ENCODE measurements around the gene PROZ.

The PROZ gene

GRCh38 chr13:113145496-113145895 is 13.0 kb upstream of the PROZ start:
- no peak overlapping the region for H3K9ac ChIP-seq (ENCODE audit: low read depth, low read length)
- H3K27ac ChIP-seq (ENCODE audit: low read depth, low read length) = no peak overlapping the region
- no peaks in the 10 kb centered on the region for H3K27me3 ChIP-seq (ENCODE audit: control insufficient read depth, insufficient read depth, low read length)
- H3K36me3 ChIP-seq (ENCODE audit: control insufficient read depth, insufficient read depth, low read length) = no peaks in the 10 kb centered on the region
- no peaks in the 10 kb centered on the region for H3K4me1 ChIP-seq (ENCODE audit: control insufficient read depth, insufficient read depth, low read length)
- H3K9me3 ChIP-seq (ENCODE audit: control insufficient read depth, insufficient read depth, low read length) = no peaks in the 10 kb centered on the region
- H3K4me3 ChIP-seq (ENCODE audit: low read depth, low read length) = no peak overlapping the region

GRCh38 chr13:113145911-113146598 is 12.4 kb upstream of the PROZ start:
- H3K27me3 ChIP-seq (ENCODE audit: control insufficient read depth, insufficient read depth, low read length) = no peaks in the 10 kb centered on the region
- no peaks in the 10 kb centered on the region for H3K9me3 ChIP-seq (ENCODE audit: control insufficient read depth, insufficient read depth, low read length)
- H3K4me1 ChIP-seq (ENCODE audit: control insufficient read depth, insufficient read depth, low read length) = no peaks in the 10 kb centered on the region
- H3K27ac ChIP-seq (ENCODE audit: low read depth, low read length) = no peak overlapping the region
- no peak overlapping the region for H3K4me3 ChIP-seq (ENCODE audit: low read depth, low read length)
- no peak overlapping the region for H3K9ac ChIP-seq (ENCODE audit: low read depth, low read length)
- no peaks in the 10 kb centered on the region for H3K36me3 ChIP-seq (ENCODE audit: control insufficient read depth, insufficient read depth, low read length)

- Histone ChIP-seq H3K9ac (ENCODE audit: low read depth, low read length) (no peak overlapping the region), H3K9me3 (ENCODE audit: control insufficient read depth, insufficient read depth, low read length) (no peaks in the 10 kb centered on the region), H3K27ac (ENCODE audit: low read depth, low read length) (no peak overlapping the region), H3K4me1 (ENCODE audit: control insufficient read depth, insufficient read depth, low read length) (no peaks in the 10 kb centered on the region), H3K27me3 (ENCODE audit: control insufficient read depth, insufficient read depth, low read length) (peaks cover 1% of the 10 kb centered on the region), H3K36me3 (ENCODE audit: control insufficient read depth, insufficient read depth, low read length) (no peaks in the 10 kb centered on the region), H3K4me3 (ENCODE audit: low read depth, low read length) (no peak overlapping the region)
Observed at GRCh38 chr13:113146750-113147149, 11.7 kb upstream of the PROZ start.

- no peaks in the 10 kb centered on the region for H3K9me3 ChIP-seq (ENCODE audit: control insufficient read depth, insufficient read depth, low read length)
- H3K27me3 ChIP-seq (ENCODE audit: control insufficient read depth, insufficient read depth, low read length) = peaks cover 6% of the 10 kb centered on the region
- H3K36me3 ChIP-seq (ENCODE audit: control insufficient read depth, insufficient read depth, low read length) = no peaks in the 10 kb centered on the region
- H3K4me1 ChIP-seq (ENCODE audit: control insufficient read depth, insufficient read depth, low read length) = peaks cover 3% of the 10 kb centered on the region; the same call in 1 of the 2 replicates
- no peak overlapping the region for H3K4me3 ChIP-seq (ENCODE audit: low read depth, low read length)
- H3K27ac ChIP-seq (ENCODE audit: low read depth, low read length) = no peak overlapping the region
- H3K9ac ChIP-seq (ENCODE audit: low read depth, low read length) = no peak overlapping the region
Observed at GRCh38 chr13:113147206-113147605, 11.2 kb upstream of the PROZ start.

- Histone ChIP-seq H3K36me3 (ENCODE audit: control insufficient read depth, insufficient read depth, low read length) (no peaks in the 10 kb centered on the region), H3K4me1 (ENCODE audit: control insufficient read depth, insufficient read depth, low read length) (peaks cover 9% of the 10 kb centered on the region), H3K27ac (ENCODE audit: low read depth, low read length) (no peak overlapping the region), H3K4me3 (ENCODE audit: low read depth, low read length) (no peak overlapping the region), H3K9ac (ENCODE audit: low read depth, low read length) (no peak overlapping the region), H3K9me3 (ENCODE audit: control insufficient read depth, insufficient read depth, low read length) (no peaks in the 10 kb centered on the region), H3K27me3 (ENCODE audit: control insufficient read depth, insufficient read depth, low read length) (peaks cover 18% of the 10 kb centered on the region)
Observed at GRCh38 chr13:113148407-113148806, 10.0 kb upstream of the PROZ start.

- H3K9me3 ChIP-seq (ENCODE audit: control insufficient read depth, insufficient read depth, low read length) = no peaks in the 10 kb centered on the region
- H3K27ac ChIP-seq (ENCODE audit: low read depth, low read length) = no peak overlapping the region
- H3K4me3 ChIP-seq (ENCODE audit: low read depth, low read length) = no peak overlapping the region
- H3K27me3 ChIP-seq (ENCODE audit: control insufficient read depth, insufficient read depth, low read length) = peaks cover 20% of the 10 kb centered on the region
- no peaks in the 10 kb centered on the region for H3K36me3 ChIP-seq (ENCODE audit: control insufficient read depth, insufficient read depth, low read length)
- peaks cover 12% of the 10 kb centered on the region for H3K4me1 ChIP-seq (ENCODE audit: control insufficient read depth, insufficient read depth, low read length)
- no peak overlapping the region for H3K9ac ChIP-seq (ENCODE audit: low read depth, low read length)
Observed at GRCh38 chr13:113148940-113149503, 9.4 kb upstream of the PROZ start.

GRCh38 chr13:113149711-113150549 is 8.5 kb upstream of the PROZ start:
- peaks cover 17% of the 10 kb centered on the region for H3K4me1 ChIP-seq (ENCODE audit: control insufficient read depth, insufficient read depth, low read length)
- no peak overlapping the region for H3K27ac ChIP-seq (ENCODE audit: low read depth, low read length)
- H3K27me3 ChIP-seq (ENCODE audit: control insufficient read depth, insufficient read depth, low read length) = peaks cover 20% of the 10 kb centered on the region
- H3K36me3 ChIP-seq (ENCODE audit: control insufficient read depth, insufficient read depth, low read length) = no peaks in the 10 kb centered on the region
- no peak overlapping the region for H3K9ac ChIP-seq (ENCODE audit: low read depth, low read length)
- H3K9me3 ChIP-seq (ENCODE audit: control insufficient read depth, insufficient read depth, low read length) = no peaks in the 10 kb centered on the region
- no peak overlapping the region for H3K4me3 ChIP-seq (ENCODE audit: low read depth, low read length)

- no peak overlapping the region for H3K4me3 ChIP-seq (ENCODE audit: low read depth, low read length)
- H3K4me1 ChIP-seq (ENCODE audit: control insufficient read depth, insufficient read depth, low read length) = peaks cover 17% of the 10 kb centered on the region
- H3K9me3 ChIP-seq (ENCODE audit: control insufficient read depth, insufficient read depth, low read length) = no peaks in the 10 kb centered on the region
- peaks cover 20% of the 10 kb centered on the region for H3K27me3 ChIP-seq (ENCODE audit: control insufficient read depth, insufficient read depth, low read length)
- no peak overlapping the region for H3K9ac ChIP-seq (ENCODE audit: low read depth, low read length)
- no peaks in the 10 kb centered on the region for H3K36me3 ChIP-seq (ENCODE audit: control insufficient read depth, insufficient read depth, low read length)
- H3K27ac ChIP-seq (ENCODE audit: low read depth, low read length) = no peak overlapping the region
Observed at GRCh38 chr13:113150550-113151365, 7.7 kb upstream of the PROZ start.

- H3K27me3 ChIP-seq (ENCODE audit: control insufficient read depth, insufficient read depth, low read length) = peaks cover 20% of the 10 kb centered on the region
- H3K9ac ChIP-seq (ENCODE audit: low read depth, low read length) = no peak overlapping the region
- H3K4me1 ChIP-seq (ENCODE audit: control insufficient read depth, insufficient read depth, low read length) = peaks cover 17% of the 10 kb centered on the region
- no peaks in the 10 kb centered on the region for H3K36me3 ChIP-seq (ENCODE audit: control insufficient read depth, insufficient read depth, low read length)
- H3K4me3 ChIP-seq (ENCODE audit: low read depth, low read length) = no peak overlapping the region
- no peaks in the 10 kb centered on the region for H3K9me3 ChIP-seq (ENCODE audit: control insufficient read depth, insufficient read depth, low read length)
- H3K27ac ChIP-seq (ENCODE audit: low read depth, low read length) = no peak overlapping the region
Observed at GRCh38 chr13:113151745-113152690, 6.4 kb upstream of the PROZ start.

- Histone ChIP-seq H3K4me1 (ENCODE audit: control insufficient read depth, insufficient read depth, low read length) (peaks cover 17% of the 10 kb centered on the region), H3K36me3 (ENCODE audit: control insufficient read depth, insufficient read depth, low read length) (no peaks in the 10 kb centered on the region), H3K9me3 (ENCODE audit: control insufficient read depth, insufficient read depth, low read length) (no peaks in the 10 kb centered on the region), H3K27ac (ENCODE audit: low read depth, low read length) (no peak overlapping the region), H3K9ac (ENCODE audit: low read depth, low read length) (no peak overlapping the region), H3K27me3 (ENCODE audit: control insufficient read depth, insufficient read depth, low read length) (peaks cover 20% of the 10 kb centered on the region), H3K4me3 (ENCODE audit: low read depth, low read length) (peak overlapping the region; percentile 68)
Observed at GRCh38 chr13:113152691-113152983, 5.8 kb upstream of the PROZ start.
